HG03565 (cell line): ENCODE measurements around the gene HDAC4.
"Not testable (repeated sequence)": the region's sequence is repeated elsewhere in the genome, so short reads cannot be mapped to it uniquely, and the experiment has no call there.

Experiments
- ATAC-seq: cut with Tn5 transposase; IDR thresholded peaks from one replicate; pipeline ENCODE4 v1.9.1; 2021; ENCODE audit warnings: mild to moderate bottlenecking, moderate library complexity; ENCODE audit not compliant: unreplicated experiment

The HDAC4 gene

DNA sequence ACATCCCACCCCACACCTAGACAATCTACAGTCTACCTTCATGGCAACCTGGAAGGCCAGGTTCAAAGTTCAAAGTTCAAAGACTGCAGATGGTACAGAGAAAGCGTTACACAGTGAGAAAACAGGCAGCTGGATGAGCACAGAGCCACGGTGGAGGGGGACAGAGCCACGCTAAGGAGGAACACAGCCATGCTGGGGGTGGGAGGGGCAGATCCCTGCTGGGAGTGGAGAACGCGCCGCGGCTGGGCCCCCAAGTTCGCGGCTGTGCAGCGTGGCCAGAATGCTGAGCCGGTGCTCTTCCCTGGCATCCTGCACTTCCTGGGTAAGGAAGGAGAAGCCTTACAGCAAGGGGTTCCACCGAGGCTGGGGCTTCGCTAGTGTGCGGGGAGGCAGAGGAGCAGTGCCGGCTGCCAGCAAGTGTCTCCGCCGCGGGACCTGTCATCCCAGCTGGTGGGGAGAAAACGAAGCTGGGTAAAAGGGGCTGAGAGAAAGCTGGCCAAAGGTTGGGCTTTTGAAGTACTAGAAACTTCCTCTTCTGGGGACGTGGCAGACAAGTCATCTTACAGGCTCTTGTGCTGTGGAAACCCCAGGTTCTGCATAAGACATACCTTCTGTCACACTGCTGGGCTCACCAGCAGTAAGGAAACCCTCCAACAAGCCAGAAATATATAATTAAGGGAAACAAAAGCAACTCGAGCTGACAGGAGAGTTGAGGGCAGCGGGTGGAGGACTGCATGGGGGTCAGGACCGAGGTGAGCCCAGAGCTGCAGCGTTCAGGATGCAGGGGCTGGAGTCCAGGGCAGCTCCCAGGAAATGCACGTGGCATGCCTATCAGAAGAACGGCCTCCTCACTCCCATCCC, 115.5 kb downstream of the HDAC4 start:
- ATAC-seq, result no peak

DNA sequence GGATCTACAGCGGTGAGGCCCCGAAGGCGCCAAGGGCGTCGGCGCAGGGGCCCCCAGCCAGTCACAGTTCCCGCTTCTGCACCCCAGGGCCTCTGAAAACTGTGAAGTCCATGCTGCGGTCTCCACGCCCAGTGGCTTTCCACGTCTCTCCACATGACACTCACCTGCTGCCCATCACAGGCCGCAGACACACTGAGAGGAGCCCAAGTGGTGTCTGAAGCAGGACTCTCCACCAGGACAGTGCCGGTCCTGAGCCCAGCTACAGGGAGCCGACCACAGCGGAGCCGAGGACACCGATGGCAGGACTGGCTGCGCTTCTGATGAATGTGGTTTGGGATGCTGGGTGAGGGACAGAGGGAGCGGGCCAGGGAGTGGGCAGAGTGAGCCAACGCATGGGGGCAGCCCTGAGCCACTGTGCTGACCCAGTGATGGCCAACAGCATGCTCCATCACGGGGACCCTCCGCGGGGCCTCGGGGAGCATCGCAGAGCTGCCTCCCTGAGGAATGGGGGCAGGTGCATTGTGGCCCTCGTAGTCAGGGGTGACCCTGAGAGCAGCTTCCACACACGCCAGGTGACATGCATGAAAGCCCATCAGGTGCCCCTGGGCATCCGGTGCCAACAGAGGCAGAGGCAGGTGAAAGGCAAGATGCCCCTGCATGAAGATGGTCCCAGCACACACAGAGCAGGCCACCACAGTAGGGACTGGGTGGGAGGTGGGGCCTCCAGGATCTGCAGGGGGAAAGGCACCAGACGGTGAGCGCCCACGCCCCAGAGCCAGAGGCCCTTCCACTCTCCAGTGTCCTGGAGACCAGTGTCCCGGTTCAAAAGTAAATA, 116.6 kb downstream of the HDAC4 start:
- ATAC-seq, result no peak

DNA sequence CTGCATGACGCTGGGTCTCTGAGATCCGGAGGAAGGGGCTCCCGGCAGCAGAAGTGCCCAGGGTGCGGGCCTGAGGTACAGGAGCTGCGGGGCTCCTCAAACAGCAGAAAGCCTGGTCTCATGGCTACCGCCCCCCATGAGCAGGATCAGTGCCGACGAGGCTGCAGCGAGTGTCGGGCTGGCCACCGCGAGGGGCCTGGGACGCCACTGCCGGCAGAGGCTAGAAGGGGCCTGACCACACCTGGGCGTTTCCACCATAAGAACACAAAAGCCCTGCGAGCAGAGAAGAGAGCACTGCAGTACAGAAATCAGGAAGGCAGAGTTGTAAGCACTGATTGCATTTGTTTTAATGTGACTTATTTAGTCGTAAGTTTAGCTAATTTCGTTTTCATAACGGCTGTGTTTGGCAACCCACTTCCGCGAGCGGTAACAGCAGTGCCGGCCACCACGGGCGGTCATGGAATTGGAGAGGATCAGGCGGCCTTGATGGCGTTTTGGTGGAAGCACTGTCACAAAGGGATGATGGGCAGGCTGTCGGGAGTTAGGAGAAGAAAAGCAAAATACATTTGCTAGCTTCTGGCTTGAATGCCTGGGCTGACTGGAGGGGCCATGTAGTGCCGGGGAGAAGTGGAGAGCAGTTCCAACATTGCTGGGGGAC, 117.4 kb downstream of the HDAC4 start:
- ATAC-seq, result no peak

DNA sequence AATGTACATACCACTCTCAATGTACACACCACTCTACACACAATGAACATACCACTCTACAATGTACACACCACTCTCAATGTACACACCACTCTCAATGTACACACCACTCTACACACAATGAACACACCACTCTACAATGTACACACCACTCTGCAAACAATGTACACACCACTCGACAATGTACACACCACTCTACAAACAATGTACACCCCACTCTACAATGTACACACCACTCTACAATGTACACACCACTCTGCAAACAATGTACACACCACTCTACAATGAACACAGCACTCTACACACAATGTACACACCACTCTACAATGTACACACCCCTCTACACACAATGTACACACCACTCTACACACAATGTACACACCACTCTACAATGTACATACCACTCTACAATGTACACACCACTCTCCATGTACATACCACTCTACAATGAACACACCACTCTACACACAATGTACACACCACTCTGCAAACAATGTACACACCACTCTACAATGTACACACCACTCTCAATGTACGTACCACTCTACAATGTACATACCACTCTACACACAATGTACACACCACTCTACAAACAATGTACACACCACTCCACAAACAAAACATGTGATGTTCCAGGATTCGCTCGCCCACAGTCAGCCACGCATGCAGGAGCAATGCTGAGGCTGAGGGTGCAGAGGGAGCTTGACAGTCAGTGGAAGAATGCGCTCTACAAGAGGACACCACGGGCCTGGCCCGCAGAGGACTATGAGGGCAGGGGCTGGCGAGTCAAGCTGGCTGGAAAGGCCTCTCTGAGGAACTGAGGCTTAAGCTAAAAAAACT, 118.2 kb downstream of the HDAC4 start:
- no peak for ATAC-seq

DNA sequence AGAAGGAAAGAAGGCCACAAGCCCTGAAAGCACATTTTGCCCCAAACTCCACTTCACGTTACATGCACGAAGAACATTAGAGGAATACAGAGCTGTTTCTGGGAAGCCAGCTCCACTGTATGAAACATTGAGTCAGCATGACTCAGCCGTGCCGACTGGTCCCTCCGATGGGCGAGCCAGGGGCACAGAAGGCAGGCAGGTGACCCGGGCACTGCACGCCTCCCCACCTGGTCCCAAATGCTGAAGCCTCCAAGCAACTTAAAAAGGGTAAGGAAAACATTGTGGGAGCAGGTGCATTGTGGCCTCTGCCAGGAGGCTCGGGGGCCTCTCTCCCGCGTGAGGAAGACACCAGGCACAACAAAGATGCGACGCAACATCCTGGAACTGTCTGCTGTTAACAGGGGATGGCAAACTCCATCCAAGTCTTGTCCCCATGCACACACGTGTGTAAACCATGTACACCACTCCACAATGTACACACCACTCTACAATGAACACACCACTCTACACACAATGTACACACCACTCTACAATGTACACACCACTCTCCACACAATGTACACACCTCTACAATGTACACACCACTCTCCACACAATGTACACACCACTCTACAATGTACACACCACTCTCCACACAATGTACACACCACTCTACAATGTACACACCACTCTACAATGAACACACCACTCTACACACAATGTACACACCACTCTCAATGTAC, 120.4 kb downstream of the HDAC4 start:
- ATAC-seq, result not testable (repeated sequence)

DNA sequence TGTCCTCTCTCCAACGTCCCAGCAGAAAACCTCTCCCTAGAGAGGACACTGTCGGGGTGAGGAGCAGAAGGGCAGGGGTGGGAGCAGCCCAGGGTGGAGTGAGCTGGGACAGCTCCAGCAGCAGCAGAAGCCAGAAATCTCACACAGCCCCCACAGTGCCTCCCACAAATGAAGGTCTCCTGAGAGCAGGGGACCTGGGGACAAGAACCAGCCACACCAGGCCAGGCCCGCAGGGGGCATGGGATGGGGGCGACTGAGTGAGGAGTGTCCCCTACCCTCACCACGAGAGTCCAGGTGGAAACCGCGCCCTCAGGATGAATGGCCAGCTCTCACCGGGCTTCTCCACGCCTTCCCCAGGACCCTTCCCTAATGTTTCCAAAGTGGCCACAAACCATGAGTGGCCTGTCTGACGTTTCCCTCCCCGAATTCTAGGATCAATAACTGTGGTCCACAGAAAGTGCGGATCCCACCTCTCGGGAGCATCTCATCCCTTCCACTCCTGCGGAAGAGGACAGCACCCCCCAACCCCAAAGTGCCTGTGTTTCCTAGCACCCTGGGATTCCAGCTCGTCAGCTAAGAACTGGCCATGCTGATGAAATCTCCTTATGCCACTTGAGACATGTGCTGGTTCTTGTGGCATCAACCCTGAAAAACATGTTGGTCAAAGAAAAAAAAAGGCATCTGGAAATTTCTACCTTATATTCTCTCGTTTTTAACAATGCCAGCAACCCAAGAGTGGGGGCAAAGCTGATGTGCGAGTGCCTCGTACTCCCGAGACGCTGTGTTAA, 121.1 kb downstream of the HDAC4 start:
- no peak for ATAC-seq

DNA sequence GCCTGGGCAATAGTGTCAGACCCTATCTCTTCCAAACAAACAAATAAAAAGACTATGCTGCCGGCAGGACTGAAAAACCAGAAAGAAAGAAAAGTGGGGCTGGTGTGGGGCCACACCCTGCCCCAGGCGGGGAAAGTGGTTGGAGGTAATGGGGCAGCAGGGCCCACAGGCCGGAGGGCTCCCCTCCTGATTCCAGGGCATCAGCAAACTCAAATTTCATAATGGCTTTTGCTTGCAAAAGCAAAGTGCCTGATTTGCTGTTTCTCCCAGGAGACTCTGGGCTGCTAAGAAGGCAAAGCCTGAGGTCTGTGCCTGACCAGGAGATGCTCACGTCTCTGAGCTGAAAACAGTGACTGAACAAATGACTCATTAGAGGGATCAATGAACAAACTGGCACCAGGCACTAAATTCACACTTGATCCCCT, 121.9 kb downstream of the HDAC4 start:
- ATAC-seq, result no peak

DNA sequence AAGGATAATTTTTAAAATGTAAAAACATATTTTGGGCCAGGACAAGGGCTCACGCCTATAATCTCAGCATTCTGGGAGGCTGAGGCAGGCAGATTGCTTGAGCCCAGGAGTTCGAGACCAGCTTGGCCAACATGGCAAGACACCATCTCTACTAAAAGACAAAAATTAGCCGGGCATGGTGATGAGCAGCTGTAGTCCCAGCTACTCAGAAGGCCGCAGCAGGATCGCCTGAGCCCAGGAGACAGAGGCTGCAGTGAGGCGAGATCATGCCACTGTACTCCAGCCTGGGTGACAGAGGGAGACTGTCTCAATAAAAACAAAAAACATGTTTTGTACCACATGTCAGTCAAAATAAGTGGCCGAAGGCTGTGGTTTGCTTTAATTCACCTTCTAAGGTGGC, 122.5 kb downstream of the HDAC4 start:
- ATAC-seq, result no peak

DNA sequence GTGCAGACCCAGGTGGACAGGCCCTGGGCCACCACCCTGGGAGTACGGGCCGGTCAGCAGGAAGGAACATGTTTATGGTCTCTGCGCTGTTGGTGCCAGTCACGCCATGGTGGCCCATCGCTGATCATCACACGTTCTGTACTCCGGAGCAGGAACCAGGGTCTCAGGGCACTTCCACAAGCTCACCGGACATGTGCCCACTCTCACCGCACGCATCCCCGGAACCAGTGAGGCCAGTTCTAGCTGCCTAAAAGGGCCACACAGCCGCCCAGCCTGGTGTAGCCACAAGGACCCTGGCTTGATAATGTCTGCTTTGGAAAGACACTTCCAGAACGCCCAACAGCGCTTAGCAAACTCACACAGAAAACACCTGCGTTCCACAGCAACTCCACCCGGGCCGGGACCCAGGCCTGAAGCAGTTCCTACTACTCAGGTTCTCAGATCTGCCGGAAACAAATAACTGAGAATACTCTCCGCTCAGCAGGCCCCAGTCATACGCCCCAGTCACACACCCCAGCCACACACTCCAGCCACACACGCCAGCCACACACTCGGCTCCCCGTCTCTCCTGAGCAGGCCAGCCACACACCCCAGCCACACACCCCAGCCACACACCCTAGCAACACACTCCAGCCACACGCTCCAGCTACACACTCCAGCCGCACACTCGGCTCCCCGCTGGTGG, 123.3 kb downstream of the HDAC4 start:
- ATAC-seq, result no peak

DNA sequence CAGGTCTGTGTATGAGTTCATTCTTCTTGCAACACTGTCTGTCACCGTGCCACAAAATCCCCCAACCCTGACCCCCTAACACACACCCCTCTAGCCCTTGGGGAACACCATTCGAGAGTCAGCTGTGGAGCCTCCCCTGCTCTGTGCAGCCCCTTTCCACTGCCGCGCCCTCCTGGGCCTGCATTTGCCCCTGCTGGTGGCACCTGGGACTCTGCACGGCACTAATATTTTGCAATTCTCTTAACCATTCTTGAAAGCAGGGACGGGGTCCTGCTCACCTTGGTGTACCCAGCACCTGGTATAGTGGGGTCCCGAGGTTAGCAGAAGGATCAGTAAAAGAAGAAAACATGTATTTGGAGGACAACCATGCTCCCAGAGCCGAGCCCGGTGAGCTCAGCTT, 124.0 kb downstream of the HDAC4 start:
- ATAC-seq, result no peak

DNA sequence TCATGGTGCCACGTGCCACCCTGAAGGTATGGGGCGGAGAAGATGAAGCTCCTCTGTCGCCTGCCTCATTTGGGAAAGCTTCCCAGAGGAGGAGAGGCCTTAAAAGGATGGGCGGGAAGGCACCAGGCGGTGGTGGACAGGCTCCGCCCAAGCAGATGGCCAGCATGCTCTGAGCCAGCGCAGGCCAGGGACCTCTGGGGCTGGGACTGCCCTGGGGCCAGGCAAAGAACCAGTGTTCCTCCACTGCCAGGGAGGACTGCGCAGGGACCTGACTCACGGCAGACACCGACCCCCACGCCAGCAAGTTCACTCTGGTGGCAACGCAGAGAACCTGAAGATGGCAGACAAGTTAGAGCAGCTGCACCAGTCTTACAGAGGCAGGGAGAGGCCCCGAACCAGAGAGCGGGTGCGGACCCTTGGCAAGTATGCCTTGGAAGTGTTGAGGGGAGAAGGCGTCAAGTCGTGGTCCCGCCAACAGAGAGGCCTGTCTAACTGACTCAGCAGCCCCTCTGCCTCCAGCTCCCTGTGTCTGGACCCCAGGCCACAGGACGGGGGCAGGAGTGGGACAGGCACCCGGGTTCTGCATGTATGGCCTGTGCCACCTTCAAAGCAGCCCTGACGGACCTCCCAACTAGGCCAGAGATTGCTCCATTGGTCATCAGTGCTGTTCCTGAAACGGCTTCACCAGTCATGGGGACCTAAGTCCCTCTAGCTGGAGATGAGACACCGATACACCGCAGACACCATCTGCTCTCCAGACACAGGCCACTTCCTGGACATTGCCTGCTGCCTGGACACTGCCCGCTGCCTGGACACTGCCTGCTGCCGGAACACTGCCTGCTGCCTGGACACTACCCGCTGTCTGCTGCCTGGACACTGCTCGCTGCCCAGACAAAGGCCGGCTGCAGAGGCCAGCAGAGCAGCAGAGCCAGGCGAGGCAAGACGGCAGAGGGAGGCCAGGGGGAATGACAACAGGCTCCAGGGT, 124.7 kb downstream of the HDAC4 start:
- no peak for ATAC-seq

DNA sequence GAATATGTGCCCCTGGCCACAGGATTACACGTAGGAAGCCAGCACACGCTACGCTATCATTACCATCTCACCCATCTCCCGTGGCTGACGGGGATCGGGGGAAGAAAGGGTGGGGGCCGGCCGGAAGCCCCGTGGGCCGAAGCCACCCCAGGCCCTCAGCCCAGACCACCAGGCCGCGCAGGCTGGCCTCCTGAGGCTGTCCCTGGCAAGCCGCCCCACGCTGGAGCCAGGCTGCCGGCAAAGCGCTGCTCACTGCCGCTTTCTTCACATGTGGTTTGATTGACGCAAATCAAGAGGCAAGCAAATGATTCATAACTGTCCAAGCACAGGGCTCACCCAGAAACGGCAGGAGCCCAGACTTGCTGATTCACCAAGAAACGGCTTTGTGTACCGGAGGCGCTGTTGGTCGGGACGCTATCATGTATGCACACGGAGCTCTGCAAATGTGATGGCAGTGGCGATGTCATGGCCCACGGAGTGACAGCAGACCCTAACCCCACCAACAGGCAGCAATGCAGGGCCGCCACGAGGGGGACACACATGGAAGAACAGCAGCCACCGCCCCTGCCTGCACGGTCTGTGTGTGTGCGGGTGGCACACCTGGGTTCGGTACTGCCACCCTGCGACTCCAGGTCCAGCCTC, 125.7 kb downstream of the HDAC4 start:
- ATAC-seq, result peak; percentile 64

DNA sequence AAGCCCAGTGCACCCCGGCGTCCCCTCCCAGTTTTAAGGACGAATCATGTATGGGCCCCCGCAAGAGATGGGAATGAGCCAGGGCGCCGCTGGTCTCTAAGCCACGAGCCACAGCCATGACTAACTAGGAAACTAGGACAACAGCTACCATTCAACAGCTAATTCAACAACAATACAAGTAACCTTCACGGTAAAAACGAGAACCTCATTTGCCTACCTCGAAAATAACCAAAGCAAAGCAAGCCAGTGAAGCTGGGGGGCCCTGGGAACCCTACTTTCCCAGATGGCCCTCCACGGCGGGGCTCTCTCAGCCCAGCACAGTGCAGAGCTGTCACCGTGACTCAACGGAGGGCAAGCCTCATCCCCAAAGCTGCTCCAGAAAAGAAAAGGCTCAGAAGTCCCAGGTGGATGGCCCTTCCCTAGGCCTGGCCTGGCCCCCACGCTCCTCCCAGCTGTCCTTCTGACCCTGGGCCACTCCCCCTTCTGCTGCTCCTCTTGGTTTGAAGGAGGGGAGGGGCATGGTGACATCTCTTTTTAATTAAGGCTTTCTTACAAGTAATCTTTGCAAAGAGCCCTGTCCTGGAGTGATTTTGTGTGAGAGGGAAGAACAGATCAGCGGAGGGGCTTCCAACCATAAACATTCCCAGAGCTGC, 126.3 kb downstream of the HDAC4 start:
- no peak for ATAC-seq

DNA sequence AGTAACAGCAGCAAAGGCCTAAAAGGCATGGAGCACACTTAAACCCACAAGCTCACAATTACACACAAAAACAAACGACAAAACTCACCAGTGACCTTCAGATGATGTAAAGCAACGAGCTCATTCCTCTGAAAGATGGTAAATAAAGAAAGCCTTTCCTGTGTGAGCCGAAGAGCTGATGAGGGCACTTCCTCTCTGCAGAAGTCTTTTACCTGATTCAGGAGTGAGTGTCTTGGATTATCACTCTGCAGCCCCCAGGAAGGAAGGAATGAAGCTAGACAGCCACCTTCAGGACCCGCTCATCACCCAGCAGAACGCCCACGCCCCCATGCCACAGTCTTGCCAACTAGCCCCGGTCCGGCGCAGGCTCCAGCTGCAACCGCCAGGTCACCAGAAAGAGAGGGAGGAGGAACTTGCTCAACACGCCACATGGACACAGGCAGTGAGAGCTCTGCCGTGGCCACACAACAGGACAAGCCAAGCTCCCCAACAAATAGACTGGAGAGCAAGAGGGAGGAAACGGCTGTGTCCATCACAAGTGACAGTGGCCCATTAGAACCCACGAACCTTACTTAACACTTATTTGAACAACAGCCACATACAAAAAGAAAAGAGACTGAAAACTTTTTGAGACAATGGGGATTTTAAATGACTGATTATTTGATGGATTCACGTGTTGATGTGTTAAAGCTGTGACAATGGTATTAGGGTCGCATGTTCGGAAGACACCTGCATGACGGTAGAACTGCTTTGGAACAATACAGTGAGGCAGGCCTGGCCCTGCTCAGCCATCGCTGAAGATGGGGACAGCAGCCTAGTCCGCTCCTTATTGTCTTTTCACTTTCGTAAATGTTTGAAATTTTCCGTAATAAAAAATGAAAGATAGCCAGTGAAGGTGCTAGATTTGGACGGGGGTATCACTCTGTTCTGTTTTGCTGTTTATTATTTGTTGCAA, 127.3 kb downstream of the HDAC4 start:
- ATAC-seq, result no peak

DNA sequence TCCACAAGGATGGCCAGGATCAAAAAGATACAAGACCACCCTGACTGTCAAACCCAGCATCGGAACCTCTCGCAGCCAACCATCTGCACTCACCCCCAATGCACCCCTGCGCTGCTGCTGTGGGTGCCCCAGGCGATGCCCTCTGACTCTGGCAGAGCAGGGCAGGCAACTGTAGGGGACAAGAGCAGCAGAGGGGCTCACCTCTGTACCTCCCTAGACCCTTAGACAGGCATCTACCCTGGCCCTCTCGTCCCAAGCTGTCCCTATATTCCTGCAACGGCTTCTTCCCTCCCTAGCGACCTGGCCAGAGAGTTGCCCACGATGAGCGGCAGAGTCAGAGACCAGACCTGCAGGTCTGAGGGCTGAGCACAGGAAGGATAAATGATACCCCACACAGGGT, 128.2 kb downstream of the HDAC4 start:
- no peak for ATAC-seq
